ENCODE results near the gene SFR1. TPM values are rescaled to one million over a fixed set of nuclear protein-coding genes. Genes with fewer than 3 reads are reported as not detected.
"Not testable (repeated sequence)": the region's sequence is repeated elsewhere in the genome, so short reads cannot be mapped to it uniquely, and the experiment has no call there.

SFR1 gene
- total RNA-seq, 1 donor from 2014 or later, result 6.9 TPM

DNA sequence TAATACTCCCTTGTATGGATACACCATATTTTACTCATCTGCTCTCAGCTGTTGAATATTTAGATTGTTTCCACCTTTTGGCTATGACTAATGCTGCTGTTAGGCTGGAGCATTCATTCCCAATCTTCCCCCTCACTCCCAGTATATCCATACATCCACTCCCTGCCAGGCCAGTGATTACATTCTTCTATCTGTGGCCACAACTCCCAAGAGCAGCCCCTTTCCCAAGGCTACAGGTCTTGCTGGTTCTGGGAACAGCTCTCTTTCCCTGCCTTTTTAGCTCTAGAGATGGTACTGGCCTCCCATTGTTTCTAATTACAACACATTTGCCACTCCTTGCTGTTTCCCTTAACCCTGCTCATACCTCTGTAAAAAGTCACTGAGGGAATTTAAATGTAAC is 28.2 kb downstream of the SFR1 start:
- Mint-ChIP-seq H3K36me3 (ENCODE audit: insufficient read depth) (peaks cover 8% of the 10 kb centered on the region), H3K4me1 (ENCODE audit: low read depth) (no peaks in the 10 kb centered on the region), H3K4me3 (ENCODE audit: low read depth) (no peak overlapping the region), H3K9me3 (ENCODE audit: low read depth) (peaks cover 24% of the 10 kb centered on the region), H3K27ac (no peak overlapping the region), H3K27me3 (peaks cover 3% of the 10 kb centered on the region)
- TF ChIP-seq, protein P1, sequence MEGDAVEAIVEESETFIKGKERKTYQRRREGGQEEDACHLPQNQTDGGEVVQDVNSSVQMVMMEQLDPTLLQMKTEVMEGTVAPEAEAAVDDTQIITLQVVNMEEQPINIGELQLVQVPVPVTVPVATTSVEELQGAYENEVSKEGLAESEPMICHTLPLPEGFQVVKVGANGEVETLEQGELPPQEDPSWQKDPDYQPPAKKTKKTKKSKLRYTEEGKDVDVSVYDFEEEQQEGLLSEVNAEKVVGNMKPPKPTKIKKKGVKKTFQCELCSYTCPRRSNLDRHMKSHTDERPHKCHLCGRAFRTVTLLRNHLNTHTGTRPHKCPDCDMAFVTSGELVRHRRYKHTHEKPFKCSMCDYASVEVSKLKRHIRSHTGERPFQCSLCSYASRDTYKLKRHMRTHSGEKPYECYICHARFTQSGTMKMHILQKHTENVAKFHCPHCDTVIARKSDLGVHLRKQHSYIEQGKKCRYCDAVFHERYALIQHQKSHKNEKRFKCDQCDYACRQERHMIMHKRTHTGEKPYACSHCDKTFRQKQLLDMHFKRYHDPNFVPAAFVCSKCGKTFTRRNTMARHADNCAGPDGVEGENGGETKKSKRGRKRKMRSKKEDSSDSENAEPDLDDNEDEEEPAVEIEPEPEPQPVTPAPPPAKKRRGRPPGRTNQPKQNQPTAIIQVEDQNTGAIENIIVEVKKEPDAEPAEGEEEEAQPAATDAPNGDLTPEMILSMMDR (IDR thresholded peaks at IDR 0.05; ENCODE audit: unreplicated experiment), result no peak
- no peak for DNase-seq (ENCODE audit: low spot score, unreplicated experiment)

DNA sequence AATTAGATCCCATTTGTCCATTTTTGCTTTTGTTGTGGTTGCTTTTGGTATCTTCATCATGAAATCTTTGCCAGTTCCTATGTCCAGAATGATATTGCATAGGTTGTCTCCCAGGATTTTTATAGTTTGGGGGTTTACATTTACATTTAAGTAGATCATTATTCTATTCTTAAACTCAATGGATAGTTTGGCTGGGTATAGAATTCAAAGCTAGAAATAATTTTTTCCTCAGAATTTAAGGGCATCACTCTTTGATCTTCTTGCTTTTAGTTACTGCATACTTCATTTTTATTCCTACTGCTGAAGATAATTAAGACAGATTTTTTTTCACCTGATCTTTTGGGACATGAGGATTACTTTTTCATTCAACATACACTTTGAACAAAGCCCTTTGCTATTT is 29.8 kb downstream of the SFR1 start:
- Mint-ChIP-seq H3K36me3 (ENCODE audit: insufficient read depth) (peaks cover 8% of the 10 kb centered on the region), H3K4me1 (ENCODE audit: low read depth) (no peaks in the 10 kb centered on the region), H3K9me3 (ENCODE audit: low read depth) (peaks cover 24% of the 10 kb centered on the region), H3K4me3 (ENCODE audit: low read depth) (no peak overlapping the region), H3K27me3 (peaks cover 10% of the 10 kb centered on the region), H3K27ac (no peak overlapping the region)
- no peak for DNase-seq (ENCODE audit: low spot score, unreplicated experiment)
- TF ChIP-seq, protein P1 (IDR thresholded peaks at IDR 0.05; ENCODE audit: unreplicated experiment), result no peak

GRCh38 chr10:104155591-104155990 is 33.6 kb downstream of the SFR1 start:
- no peak overlapping the region for H3K4me3 Mint-ChIP-seq (ENCODE audit: low read depth)
- H3K27me3 Mint-ChIP-seq, result peaks cover 7% of the 10 kb centered on the region
- H3K9me3 Mint-ChIP-seq (ENCODE audit: low read depth), result peaks cover 16% of the 10 kb centered on the region
- peaks cover 8% of the 10 kb centered on the region for H3K36me3 Mint-ChIP-seq (ENCODE audit: insufficient read depth)
- no peak for DNase-seq (ENCODE audit: low spot score, unreplicated experiment)
- no peaks in the 10 kb centered on the region for H3K4me1 Mint-ChIP-seq (ENCODE audit: low read depth)
- TF ChIP-seq, protein P1 (IDR thresholded peaks at IDR 0.05; ENCODE audit: unreplicated experiment), result no peak
- H3K27ac Mint-ChIP-seq, result no peak overlapping the region

DNA sequence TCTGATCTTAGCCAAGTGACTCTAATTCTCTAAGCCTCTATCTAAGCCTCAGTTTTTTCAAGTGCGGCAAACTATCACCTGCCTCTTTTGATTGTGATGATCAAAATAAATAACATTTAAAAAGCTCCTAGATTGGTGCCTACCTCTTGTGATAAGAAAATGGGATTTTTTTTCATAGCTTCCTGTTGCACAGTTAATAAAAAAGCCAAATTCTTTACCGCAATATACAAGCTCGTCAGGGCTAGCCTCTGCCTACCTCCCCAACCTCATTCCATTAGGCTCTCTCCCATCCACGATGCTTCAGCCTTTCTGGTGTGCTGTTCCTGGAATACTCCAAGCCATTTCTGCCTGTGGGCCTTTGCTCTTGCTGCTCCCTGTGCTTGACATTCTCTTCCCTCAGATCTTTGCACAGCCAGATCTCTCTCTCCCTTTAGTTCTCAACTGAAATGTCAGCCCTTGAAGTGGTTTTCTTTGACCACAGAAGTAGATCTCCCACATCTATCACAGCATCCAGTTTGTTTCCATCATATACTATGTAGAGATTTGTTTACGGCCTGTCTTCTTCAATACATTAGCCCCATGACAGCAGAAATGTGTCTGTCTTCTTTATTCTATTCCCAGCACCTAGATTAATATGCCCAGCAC is 48.8 kb downstream of the SFR1 start:
- no peak for DNase-seq (ENCODE audit: low spot score, unreplicated experiment)
- H3K27ac Mint-ChIP-seq, result no peak overlapping the region
- H3K4me3 Mint-ChIP-seq (ENCODE audit: low read depth), result no peak overlapping the region
- H3K36me3 Mint-ChIP-seq (ENCODE audit: insufficient read depth), result no peaks in the 10 kb centered on the region
- TF ChIP-seq, protein P1 (IDR thresholded peaks at IDR 0.05; ENCODE audit: unreplicated experiment), result no peak
- peaks cover 3% of the 10 kb centered on the region for H3K27me3 Mint-ChIP-seq
- H3K9me3 Mint-ChIP-seq (ENCODE audit: low read depth), result peaks cover 12% of the 10 kb centered on the region
- H3K4me1 Mint-ChIP-seq (ENCODE audit: low read depth), result no peaks in the 10 kb centered on the region

DNA sequence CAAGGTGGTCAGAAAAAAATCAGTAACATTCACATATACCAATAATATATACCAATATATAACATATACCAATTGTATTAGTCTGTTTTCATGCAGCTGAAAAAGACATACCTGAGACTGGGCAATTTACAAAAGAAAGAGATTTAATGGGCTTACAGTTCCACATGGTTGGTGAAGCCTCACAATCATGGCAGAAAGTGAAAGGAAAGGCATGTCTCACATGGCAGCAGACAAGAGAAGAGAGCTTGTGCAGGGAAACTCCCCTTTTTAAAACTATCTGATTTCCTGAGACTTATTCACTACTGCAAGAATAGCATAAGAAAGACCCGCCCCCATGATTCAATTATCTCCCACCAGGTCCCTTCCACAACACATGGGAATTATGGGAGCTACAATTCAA is 52.2 kb downstream of the SFR1 start:
- H3K9me3 Mint-ChIP-seq (ENCODE audit: low read depth), result peaks cover 12% of the 10 kb centered on the region
- not testable (repeated sequence) for H3K36me3 Mint-ChIP-seq (ENCODE audit: insufficient read depth); H3K27ac Mint-ChIP-seq; H3K4me1 Mint-ChIP-seq (ENCODE audit: low read depth); DNase-seq (ENCODE audit: low spot score, unreplicated experiment); H3K4me3 Mint-ChIP-seq (ENCODE audit: low read depth); H3K27me3 Mint-ChIP-seq

Other genes starting within 250 kb of the SFR1 start
- 13.6 and 15.7 TPM in 2 replicates for gene STN1, start 204.0 kb upstream of the SFR1 start, total RNA-seq
- gene SLK, start 155.0 kb upstream of the SFR1 start, total RNA-seq, result 29.8 and 29.9 TPM in 2 replicates
- 0.78 and 0.86 TPM in 2 replicates for gene COL17A1, start 36.3 kb upstream of the SFR1 start, total RNA-seq
- 4.7 and 5.4 TPM in 2 replicates for gene CFAP43, start 110.2 kb downstream of the SFR1 start, total RNA-seq
- gene GSTO1, start 132.7 kb downstream of the SFR1 start, total RNA-seq, result 107 and 127 TPM in 2 replicates
- 9.6 and 9.8 TPM in 2 replicates for gene GSTO2, start 147.0 kb downstream of the SFR1 start, total RNA-seq
- 6.1 and 7.0 TPM in 2 replicates for gene ITPRIP, start 216.3 kb downstream of the SFR1 start, total RNA-seq
- 0.24 and 0.29 TPM in 2 replicates for gene CFAP58, start 231.7 kb downstream of the SFR1 start, total RNA-seq